WERI-Rb-1 (cell line): ENCODE measurements around the gene RPTOR.
A peak's percentile ranks its signal among the peaks of the same experiment; 100 is the strongest.

Experiments
- DNase-seq: peaks from one replicate; pipeline ENCODE4 v3.0.0-alpha.2; 2020
- H3K27ac ChIP-seq: fragments of 250-450 bp; sonication (Bioruptor Pico); 2 replicates; pipeline ENCODE4 v1.5.1; 2020; ENCODE audit warnings: mild to moderate bottlenecking, moderate library complexity
- H3K27me3 ChIP-seq: fragments of 250-450 bp; sonication (Bioruptor Pico); 2 replicates; pipeline ENCODE4 v1.5.1; 2021; ENCODE audit warnings: mild to moderate bottlenecking, low read depth, moderate library complexity; ENCODE audit not compliant: insufficient read depth, severe bottlenecking
- H3K36me3 ChIP-seq: fragments of 250-450 bp; sonication (Bioruptor Pico); 2 replicates; pipeline ENCODE4 v1.5.1; 2020; ENCODE audit warnings: mild to moderate bottlenecking, moderate library complexity
- H3K4me3 ChIP-seq: 2 replicates; pipeline ENCODE4 v1.5.1; 2011; ENCODE audit warnings: low read depth, mild to moderate bottlenecking, control low read depth, low read length
- H3K9me3 ChIP-seq: fragments of 250-450 bp; sonication (Bioruptor Pico); 2 replicates; pipeline ENCODE4 v1.5.1; 2021; ENCODE audit warnings: mild to moderate bottlenecking, moderate library complexity; ENCODE audit not compliant: severe bottlenecking
- CTCF ChIP-seq: IDR thresholded peaks from 2 replicates; pipeline ENCODE4 v1.5.1; 2011; ENCODE audit warnings: low read depth, mild to moderate bottlenecking, control low read depth, inconsistent platforms, low read length

Gene RPTOR

GRCh38 chr17:80998748-80999535 lies 454.3 kb downstream of the RPTOR start:
- 0 out of 2 replicates have a peak, but pooled peaks have one; percentile 4 for TF ChIP-seq CTCF
- DNase-seq, result peak; percentile 57
- H3K9me3 ChIP-seq, result no peaks in the 10 kb centered on the region
- H3K4me3 ChIP-seq, result no peak overlapping the region
- H3K27ac ChIP-seq, result 0 out of 2 replicates have a peak overlapping the region, but pooled peaks have one; percentile 6
- H3K27me3 ChIP-seq, result peaks cover 15% of the 10 kb centered on the region
- peaks cover 59% of the 10 kb centered on the region for H3K36me3 ChIP-seq

DNA sequence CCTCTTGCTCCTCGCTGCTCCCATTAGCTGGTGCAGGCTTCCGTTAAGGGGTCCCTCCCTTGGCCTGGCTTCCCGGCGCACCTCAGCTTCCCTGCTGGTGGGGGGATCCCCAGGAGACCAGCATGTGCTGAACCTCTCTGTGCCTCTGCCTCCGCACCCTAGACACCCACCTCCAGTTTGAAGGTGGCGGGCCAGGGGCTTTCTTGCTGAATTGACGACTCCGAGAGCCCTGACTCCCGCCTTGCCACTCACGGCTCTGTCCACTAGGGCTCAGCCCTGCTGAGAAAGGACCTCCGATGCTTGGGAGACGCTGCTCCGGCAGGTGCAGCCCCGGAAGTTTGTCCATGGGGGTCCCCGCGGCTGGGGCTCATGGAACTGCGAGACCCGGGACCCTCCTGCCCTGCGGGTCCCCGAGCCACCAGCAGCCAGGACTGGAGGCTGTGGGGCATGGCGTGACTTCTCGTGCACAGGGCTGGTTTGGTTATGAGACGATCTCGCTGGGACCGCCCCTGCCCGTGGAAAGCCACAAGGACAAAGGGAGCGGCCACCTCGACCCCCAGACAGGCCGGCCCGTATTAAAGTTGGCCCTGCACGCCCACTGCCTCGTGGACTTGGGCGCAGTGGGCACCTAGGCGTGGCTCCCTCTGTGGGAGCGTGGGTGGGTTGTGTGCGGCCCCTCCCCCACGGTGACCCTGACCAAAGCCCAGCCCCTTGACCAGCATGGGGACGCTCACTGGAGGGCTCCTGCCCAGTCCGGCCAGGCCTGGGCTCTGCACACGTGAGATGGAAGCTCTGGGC lies 455.1 kb downstream of the RPTOR start:
- H3K27ac ChIP-seq, result peak overlapping the region; percentile 6; the same call in 1 of the 2 replicates
- peaks cover 54% of the 10 kb centered on the region for H3K36me3 ChIP-seq
- no peak overlapping the region for H3K4me3 ChIP-seq
- DNase-seq, result no peak
- peaks cover 20% of the 10 kb centered on the region for H3K27me3 ChIP-seq
- TF ChIP-seq CTCF, result peak; percentile 22; the same call in 1 of the 2 replicates
- H3K9me3 ChIP-seq, result peaks cover 1% of the 10 kb centered on the region

- TF ChIP-seq CTCF, result no peak
- H3K9me3 ChIP-seq, result peaks cover 3% of the 10 kb centered on the region
- DNase-seq, result no peak
- H3K27ac ChIP-seq, result no peak overlapping the region
- H3K27me3 ChIP-seq, result peaks cover 24% of the 10 kb centered on the region
- H3K36me3 ChIP-seq, result peaks cover 50% of the 10 kb centered on the region
- no peak overlapping the region for H3K4me3 ChIP-seq
Observed at GRCh38 chr17:81000334-81000630, 455.6 kb downstream of the RPTOR start.

- no peak for DNase-seq
- TF ChIP-seq CTCF, result no peak
- Histone ChIP-seq H3K36me3 (peaks cover 45% of the 10 kb centered on the region), H3K27ac (no peak overlapping the region), H3K9me3 (peaks cover 3% of the 10 kb centered on the region), H3K4me3 (no peak overlapping the region), H3K27me3 (peaks cover 24% of the 10 kb centered on the region)
Observed at GRCh38 chr17:81000631-81001357, 456.2 kb downstream of the RPTOR start.

DNA sequence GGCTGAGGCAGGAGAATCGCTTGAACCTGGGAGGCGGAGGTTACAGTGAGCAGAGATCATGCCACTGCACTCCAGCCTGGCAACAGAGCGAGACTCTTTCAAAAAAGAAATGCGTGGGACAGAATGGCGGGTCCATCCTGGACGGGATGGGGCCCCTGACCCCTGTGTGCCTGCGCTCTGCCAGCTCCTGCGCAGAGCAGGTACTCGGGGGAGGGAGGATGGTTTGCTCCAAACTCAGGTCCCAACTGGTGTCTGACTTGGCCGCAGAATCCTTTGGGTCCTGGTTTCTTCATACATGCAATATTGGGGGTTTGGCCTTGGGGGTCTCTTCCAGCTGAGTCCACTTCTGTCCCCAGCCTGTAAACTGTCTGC lies 457.4 kb downstream of the RPTOR start:
- Histone ChIP-seq H3K27ac (no peak overlapping the region), H3K27me3 (peaks cover 29% of the 10 kb centered on the region), H3K36me3 (peaks cover 33% of the 10 kb centered on the region), H3K9me3 (peaks cover 3% of the 10 kb centered on the region), H3K4me3 (no peak overlapping the region)
- TF ChIP-seq CTCF, result no peak
- DNase-seq, result no peak
